Loucy (cell line): Measurements from ENCODE around the gene NFKB1.
A peak's percentile ranks its signal among the peaks of the same experiment; 100 is the strongest.

Experiments used
- H2AFZ ChIP-seq: fragments of 200-600 bp; sonication (generic); 2 replicates; pipeline ENCODE4 v1.6.0; 2016; ENCODE audit warnings: antibody characterized with exemption, mild to moderate bottlenecking, low read length, moderate library complexity
- H3F3A ChIP-seq: fragments of 200-600 bp; 2 replicates; pipeline ENCODE4 v1.6.0; 2016; ENCODE audit warnings: antibody characterized with exemption, low read depth, mild to moderate bottlenecking
- H3K27me3 ChIP-seq: fragments of 200-600 bp; sonication (generic); 2 replicates; pipeline ENCODE4 v1.6.1; 2014; ENCODE audit warnings: low read length, mild to moderate bottlenecking; ENCODE audit not compliant: insufficient read depth, poor library complexity, severe bottlenecking
- H3K36me3 ChIP-seq: fragments of 200-600 bp; sonication (generic); 2 replicates; pipeline ENCODE4 v1.6.1; 2016; ENCODE audit warnings: low read length; ENCODE audit not compliant: insufficient read depth
- H3K4me1 ChIP-seq: fragments of 200-600 bp; sonication (generic); 2 replicates; pipeline ENCODE4 v1.5.1; 2014; ENCODE audit warnings: low read length, mild to moderate bottlenecking; ENCODE audit not compliant: insufficient read depth, poor library complexity, severe bottlenecking
- H3K4me2 ChIP-seq: fragments of 200-600 bp; sonication (generic); 2 replicates; pipeline ENCODE4 v1.6.0; 2014; ENCODE audit warnings: antibody characterized with exemption, low read length, low read depth, mild to moderate bottlenecking; ENCODE audit not compliant: poor library complexity, severe bottlenecking
- H3K4me3 ChIP-seq: fragments of 200-600 bp; sonication (generic); 2 replicates; pipeline ENCODE4 v1.5.1; 2014; ENCODE audit warnings: low read length, mild to moderate bottlenecking, mixed read lengths; ENCODE audit not compliant: poor library complexity, severe bottlenecking
- H3K79me2 ChIP-seq: fragments of 200-600 bp; sonication (generic); 2 replicates; pipeline ENCODE4 v1.6.1; 2014; ENCODE audit warnings: low read length; ENCODE audit not compliant: insufficient read depth
- H3K9ac ChIP-seq: fragments of 200-600 bp; sonication (generic); 2 replicates; pipeline ENCODE4 v1.6.0; 2014; ENCODE audit warnings: mild to moderate bottlenecking, low read depth, low read length, moderate library complexity; ENCODE audit not compliant: poor library complexity, severe bottlenecking
- H3K9me2 ChIP-seq: fragments of 200-600 bp; sonication (generic); replicated peaks from 2 replicates; pipeline ENCODE4 v1.6.1; 2016; ENCODE audit warnings: low read depth, low read length, mixed read lengths
- H3K9me3 ChIP-seq: fragments of 200-600 bp; sonication (generic); 2 replicates; pipeline ENCODE4 v1.6.1; 2014; ENCODE audit warnings: mild to moderate bottlenecking, antibody characterized with exemption, low read length, low read depth; ENCODE audit not compliant: insufficient read depth
- H4K20me1 ChIP-seq: fragments of 200-600 bp; sonication (generic); 2 replicates; pipeline ENCODE4 v1.6.0; 2014; ENCODE audit warnings: antibody characterized with exemption, low read length, mild to moderate bottlenecking; ENCODE audit not compliant: insufficient read depth, poor library complexity, severe bottlenecking
- EZH2phosphoT487 ChIP-seq: fragments of 200-600 bp; IDR thresholded peaks from 2 replicates; pipeline ENCODE4 v1.6.1; 2018; ENCODE audit warnings: antibody characterized with exemption, mild to moderate bottlenecking, moderate library complexity, borderline replicate concordance
- TF ChIP-seq, protein P1 (sequence below): fragments of 200-600 bp; sonication (generic); conservative IDR thresholded peaks from 2 replicates; pipeline ENCODE4 v1.5.1; 2014; ENCODE audit warnings: mild to moderate bottlenecking, antibody characterized with exemption, low read length

Gene NFKB1

DNA sequence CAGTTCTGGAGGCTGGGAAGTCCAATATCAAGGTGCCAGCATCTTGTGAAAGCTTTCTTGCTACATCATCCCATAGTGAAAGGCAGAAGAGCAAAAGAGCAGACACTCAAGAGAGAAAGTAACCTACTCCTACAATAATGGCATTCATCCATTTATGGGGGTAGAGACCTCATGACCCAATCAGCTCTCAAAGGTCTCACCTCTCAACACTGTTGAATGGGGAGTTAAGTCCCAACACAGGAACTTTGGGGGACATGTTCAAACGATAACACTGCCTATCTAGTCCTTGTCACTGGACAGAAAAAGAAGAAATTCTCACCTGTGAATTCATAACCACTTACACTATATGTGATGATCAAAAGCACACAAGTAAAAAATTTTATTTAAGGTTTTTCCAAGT is 6.6 kb upstream of the NFKB1 start:
- H3K27me3 ChIP-seq: no peaks in the 10 kb centered on the region
- no peak overlapping the region for H2AFZ ChIP-seq
- TF ChIP-seq EZH2phosphoT487: no peak
- TF ChIP-seq, protein P1, sequence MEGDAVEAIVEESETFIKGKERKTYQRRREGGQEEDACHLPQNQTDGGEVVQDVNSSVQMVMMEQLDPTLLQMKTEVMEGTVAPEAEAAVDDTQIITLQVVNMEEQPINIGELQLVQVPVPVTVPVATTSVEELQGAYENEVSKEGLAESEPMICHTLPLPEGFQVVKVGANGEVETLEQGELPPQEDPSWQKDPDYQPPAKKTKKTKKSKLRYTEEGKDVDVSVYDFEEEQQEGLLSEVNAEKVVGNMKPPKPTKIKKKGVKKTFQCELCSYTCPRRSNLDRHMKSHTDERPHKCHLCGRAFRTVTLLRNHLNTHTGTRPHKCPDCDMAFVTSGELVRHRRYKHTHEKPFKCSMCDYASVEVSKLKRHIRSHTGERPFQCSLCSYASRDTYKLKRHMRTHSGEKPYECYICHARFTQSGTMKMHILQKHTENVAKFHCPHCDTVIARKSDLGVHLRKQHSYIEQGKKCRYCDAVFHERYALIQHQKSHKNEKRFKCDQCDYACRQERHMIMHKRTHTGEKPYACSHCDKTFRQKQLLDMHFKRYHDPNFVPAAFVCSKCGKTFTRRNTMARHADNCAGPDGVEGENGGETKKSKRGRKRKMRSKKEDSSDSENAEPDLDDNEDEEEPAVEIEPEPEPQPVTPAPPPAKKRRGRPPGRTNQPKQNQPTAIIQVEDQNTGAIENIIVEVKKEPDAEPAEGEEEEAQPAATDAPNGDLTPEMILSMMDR: no peak
- H3K4me1 ChIP-seq: peaks cover 46% of the 10 kb centered on the region
- H3K9me3 ChIP-seq: no peaks in the 10 kb centered on the region
- peaks cover 11% of the 10 kb centered on the region for H3F3A ChIP-seq
- H3K4me2 ChIP-seq: peak overlapping the region; percentile 71
- no peaks in the 10 kb centered on the region for H3K9me2 ChIP-seq
- H3K9ac ChIP-seq: peak overlapping the region; percentile 8
- H3K4me3 ChIP-seq: peak overlapping the region; percentile 11
- H3K79me2 ChIP-seq: no peaks in the 10 kb centered on the region
- H4K20me1 ChIP-seq: no peaks in the 10 kb centered on the region
- no peaks in the 10 kb centered on the region for H3K36me3 ChIP-seq

DNA sequence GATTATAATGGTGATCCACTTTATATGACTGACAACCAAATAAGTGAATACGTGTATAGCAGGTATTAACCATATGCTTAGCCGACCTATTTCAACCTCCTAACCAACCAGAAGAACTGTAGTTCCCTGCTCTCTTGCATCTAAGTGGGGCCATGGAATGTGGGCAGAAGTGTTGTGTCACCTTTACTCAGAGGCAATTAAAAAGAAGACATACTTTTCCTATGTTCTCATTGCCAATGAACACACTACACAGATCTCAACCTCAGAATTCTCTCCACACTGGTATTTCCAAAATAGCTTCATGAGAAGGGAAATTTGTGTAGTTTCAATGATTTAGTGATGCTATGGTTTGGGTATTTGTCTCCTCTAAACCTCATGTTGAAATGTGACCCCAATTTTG is 3.2 kb upstream of the NFKB1 start:
- Histone ChIP-seq H3K4me2 (no peak overlapping the region), H3K27me3 (peaks cover 3% of the 10 kb centered on the region), H3K4me3 (no peak overlapping the region), H3K9me2 (no peaks in the 10 kb centered on the region), H3K4me1 (peaks cover 36% of the 10 kb centered on the region), H2AFZ (no peak overlapping the region), H3K9ac (no peak overlapping the region), H3K36me3 (no peaks in the 10 kb centered on the region), H3K9me3 (no peaks in the 10 kb centered on the region), H4K20me1 (no peaks in the 10 kb centered on the region), H3K79me2 (peaks cover 15% of the 10 kb centered on the region), H3F3A (peaks cover 11% of the 10 kb centered on the region)
- no peak for TF ChIP-seq EZH2phosphoT487
- TF ChIP-seq, protein P1: no peak

DNA sequence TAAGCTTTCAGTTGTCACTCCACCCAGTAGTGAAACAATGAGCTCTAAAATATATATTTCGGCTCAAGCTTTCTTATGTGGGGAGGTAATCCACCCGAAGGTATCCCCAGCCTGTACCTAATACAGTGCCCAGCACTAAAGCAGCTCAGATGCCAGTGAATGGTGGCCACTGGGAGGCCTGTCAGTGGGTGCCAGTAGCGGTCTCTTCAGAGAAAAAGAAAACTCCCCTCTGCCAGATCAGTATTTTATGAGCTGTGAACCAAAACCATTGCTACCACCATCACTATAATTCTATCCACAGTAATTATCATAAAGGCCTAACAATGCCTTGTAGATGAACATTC is 835 bp upstream of the NFKB1 start:
- peaks cover 3% of the 10 kb centered on the region for H3K27me3 ChIP-seq
- H3F3A ChIP-seq: no peaks in the 10 kb centered on the region
- H2AFZ ChIP-seq: peak overlapping the region; percentile 70
- H3K4me1 ChIP-seq: peaks cover 41% of the 10 kb centered on the region
- peak overlapping the region; percentile 92 for H3K4me3 ChIP-seq
- peak overlapping the region; percentile 72 for H3K4me2 ChIP-seq
- H4K20me1 ChIP-seq: peaks cover 8% of the 10 kb centered on the region
- H3K9ac ChIP-seq: peak overlapping the region; percentile 75
- H3K9me3 ChIP-seq: no peaks in the 10 kb centered on the region
- TF ChIP-seq EZH2phosphoT487: no peak
- TF ChIP-seq, protein P1: peak; percentile 38
- H3K9me2 ChIP-seq: no peaks in the 10 kb centered on the region
- H3K79me2 ChIP-seq: peaks cover 38% of the 10 kb centered on the region
- H3K36me3 ChIP-seq: no peaks in the 10 kb centered on the region
